Anterior cingulate cortex (tissue), 58 donors: ENCODE results near the gene C17orf78.
A peak's percentile ranks its signal among the peaks of the same experiment; 100 is the strongest.
"Not testable (repeated sequence)": the region's sequence is repeated elsewhere in the genome, so short reads cannot be mapped to it uniquely, and the experiment has no call there.

Source experiments
- DNase-seq, 58 donors: peaks; one replicate each; lab custom pipeline; 2025; lab: John Stamatoyannopoulos, UW

The C17orf78 gene

GRCh38 chr17:37375706-37376105, at the start of gene C17orf78:
Gene C17orf78, plus strand, starts transcription at chr17:37375985. Its CDS starts 108 bp downstream, at chr17:37376093.
- DNase-seq, result no peak

- no peak for DNase-seq
Observed at GRCh38 chr17:37327341-37328090, 48.3 kb upstream of the C17orf78 start.

- DNase-seq, result no peak
Observed at GRCh38 chr17:37338847-37339246, 36.9 kb upstream of the C17orf78 start.

DNA sequence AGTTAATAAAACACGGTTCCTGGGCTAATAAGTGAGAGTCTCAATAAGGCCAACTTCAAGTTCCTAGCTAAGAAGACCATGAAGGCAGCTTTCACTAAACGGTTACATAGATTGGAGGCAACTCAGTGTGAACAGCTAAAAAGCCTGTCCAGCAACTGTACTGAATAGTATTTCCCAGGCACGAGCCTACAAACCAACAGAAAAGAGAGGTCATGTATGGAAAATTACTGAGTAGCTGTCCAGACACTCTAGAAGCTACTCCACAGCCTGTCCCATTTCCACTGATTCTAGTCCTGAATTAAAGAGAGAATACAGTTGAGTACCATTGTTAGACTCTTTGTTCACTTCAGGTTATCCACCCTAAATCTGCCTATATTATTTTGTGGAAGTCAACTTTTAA, 36.5 kb upstream of the C17orf78 start:
- DNase-seq, result no peak

DNA sequence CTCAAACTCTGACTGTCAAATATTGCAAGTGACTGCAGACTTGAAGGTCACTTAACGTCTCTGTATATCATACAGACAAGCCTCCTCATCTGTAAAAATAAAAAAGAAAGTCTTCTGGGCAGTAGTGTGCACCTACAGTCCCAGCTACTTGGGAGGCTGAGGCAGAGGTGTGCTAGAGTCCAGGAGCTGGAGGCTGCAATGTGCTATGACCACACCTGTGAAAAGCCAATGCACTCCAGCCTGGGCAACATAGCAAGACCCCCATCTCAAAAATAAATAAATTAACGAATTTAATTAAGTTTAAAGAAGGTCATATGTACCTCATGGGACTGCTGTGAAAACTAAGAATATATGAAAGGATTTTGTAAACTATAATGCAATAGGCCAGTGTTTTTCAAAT, 35.0 kb upstream of the C17orf78 start:
- DNase-seq, result no peak

GRCh38 chr17:37342589-37342988, 33.2 kb upstream of the C17orf78 start:
- DNase-seq, result no peak

DNA sequence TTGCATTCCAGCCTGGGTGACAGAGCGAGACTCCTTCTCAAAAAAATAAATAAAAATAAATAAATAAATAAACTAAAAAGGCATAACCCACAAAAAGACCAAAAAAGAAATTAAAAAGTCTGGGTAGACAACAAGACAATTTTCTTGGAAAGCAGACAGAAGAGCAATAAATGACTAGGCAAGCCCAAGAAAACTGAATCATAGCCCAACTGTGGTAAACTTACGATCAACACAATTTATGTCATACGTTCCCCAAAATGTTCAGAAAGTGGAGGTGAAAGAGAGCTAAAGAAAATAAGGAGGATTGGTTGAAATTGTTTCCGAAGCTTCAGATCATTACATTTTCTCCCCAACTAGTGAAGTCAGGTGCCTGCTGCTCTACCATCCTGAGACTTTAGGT, 31.3 kb upstream of the C17orf78 start:
- no peak for DNase-seq

GRCh38 chr17:37346863-37347402, 28.9 kb upstream of the C17orf78 start:
- DNase-seq, result not testable (repeated sequence)

DNA sequence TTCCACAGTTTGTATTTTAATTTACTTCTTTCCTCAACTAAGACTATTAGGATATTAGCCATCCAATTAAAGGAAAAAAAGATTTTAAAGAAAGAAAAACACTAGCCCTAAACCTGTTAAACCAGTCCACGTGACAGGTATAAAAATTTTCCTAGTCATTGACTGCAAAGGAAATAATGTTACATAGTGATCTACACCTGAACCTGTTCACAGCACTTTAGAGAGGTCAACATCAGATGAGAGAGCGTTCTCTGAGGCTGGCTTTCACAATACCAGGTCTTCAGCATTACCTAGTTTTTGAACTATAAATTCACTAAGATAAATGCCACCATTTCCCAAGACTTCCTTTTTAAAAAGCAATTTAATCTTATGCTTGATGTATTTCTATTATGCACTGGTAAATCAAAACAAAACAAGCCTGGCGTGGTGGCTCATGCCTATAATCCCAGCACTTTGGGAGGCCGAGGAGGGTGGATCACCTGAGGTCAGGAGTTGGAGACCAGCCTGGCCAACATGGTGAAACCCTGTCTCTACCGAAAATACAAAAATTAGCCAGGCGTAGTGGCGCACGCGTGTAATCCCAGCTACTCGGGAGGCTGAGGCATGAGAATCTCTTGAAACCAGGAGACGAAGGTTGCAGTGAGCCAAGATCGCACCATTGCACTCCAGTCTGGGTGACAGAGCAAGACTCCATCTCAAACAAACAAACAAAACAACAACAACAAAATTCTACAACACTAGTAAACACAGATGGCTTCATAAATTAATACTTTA, 18.8 kb upstream of the C17orf78 start:
- not testable (repeated sequence) for DNase-seq

DNA sequence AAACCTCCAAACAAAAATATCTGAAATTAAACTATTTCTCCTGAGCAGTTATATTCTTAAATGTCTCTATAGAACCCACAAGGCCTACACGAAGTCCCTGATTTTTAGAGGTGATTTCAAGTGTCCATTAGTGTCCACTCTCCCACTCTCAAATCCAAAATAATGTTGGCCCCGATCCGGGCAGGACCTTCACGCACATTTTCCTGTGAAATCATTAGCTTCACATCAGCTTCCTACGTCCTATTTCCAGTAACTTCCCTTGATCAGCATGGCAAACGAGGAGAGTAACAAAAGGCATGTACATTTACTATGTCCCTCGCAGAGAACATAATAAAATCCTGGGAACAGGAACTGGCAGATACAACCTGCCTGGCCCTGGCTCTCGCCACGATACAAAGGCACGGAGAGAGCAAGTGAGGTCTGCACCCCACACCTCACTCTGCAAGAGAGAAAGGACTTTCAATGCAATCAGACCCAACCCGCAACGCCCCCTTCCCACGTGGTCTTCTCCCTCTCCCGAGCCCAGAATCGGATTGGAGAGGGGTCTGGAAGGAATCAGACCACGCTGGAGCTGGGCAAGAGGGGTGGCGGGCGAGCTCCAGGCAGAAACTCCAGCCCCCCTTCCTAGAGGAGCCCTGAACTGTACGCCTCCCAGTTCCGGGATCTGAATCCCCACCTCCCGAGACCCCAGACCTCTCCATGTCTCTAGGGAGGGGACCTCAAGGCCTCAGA, 17.5 kb upstream of the C17orf78 start:
- peak in 55 of 58 donors; percentile 11 to 72 (median 58) for DNase-seq

- peak; percentile 41 to 96 (median 92) for DNase-seq
Observed at GRCh38 chr17:37358830-37359681, 16.7 kb upstream of the C17orf78 start.

GRCh38 chr17:37359682-37360188, 16.1 kb upstream of the C17orf78 start:
- DNase-seq, result peak in 16 of 58 donors; percentile 30 to 83 (median 43)

DNA sequence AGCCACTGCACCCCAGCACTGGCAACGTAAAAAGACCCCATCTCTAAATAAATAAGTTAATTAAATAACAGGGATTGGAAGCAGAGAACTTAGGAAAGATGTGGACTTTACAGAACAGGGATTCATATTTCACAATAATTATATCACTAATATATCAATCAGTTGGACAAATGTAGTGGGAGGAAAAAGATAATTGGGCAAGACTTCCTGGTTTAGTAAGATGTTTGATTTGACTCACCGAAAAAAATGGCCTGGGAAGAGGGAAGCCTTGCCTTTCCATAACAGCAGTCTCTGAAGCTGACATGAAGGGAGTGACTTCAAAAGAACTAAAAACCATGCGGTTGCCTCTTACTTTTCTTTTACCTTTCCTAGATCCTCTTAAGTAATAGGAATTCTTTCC, 15.2 kb upstream of the C17orf78 start:
- DNase-seq, result no peak

GRCh38 chr17:37361543-37361942, 14.2 kb upstream of the C17orf78 start:
- no peak for DNase-seq

- DNase-seq, result no peak
Observed at GRCh38 chr17:37365589-37365988, 10.2 kb upstream of the C17orf78 start.

- no peak for DNase-seq
Observed at GRCh38 chr17:37368577-37368976, 7.2 kb upstream of the C17orf78 start.

DNA sequence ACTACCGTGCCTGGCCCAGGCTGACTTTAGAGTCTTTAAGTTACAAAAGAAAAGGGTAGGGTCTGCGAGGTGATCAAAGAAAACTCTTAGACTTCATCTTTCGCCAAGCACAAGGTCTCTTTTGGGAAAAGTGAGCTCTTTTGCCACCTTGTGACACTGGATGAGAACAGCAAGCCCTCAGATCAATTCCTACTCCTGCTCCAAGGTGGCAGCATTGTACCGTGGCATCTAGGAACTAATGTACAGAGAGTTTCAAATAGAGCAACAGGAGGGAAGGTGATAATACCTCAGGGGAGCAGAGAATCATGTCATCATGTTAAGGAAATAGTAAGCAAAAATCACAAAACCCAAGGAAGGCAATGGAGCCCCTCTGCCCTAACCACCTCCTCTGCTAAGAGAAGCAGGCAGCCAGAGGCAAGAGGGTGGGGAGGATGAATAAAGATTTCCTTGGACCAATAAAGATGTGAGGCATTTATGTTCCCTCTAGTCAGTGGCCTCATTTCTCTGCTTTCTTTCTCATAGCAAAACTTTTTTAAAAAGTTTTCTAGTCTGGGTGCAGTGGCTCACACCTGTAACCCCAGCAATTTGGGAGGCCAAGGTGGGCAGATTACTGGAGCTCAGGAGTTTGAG, 2.1 kb upstream of the C17orf78 start:
- peak in 50 of 58 donors; percentile 0 to 72 (median 32) for DNase-seq

DNA sequence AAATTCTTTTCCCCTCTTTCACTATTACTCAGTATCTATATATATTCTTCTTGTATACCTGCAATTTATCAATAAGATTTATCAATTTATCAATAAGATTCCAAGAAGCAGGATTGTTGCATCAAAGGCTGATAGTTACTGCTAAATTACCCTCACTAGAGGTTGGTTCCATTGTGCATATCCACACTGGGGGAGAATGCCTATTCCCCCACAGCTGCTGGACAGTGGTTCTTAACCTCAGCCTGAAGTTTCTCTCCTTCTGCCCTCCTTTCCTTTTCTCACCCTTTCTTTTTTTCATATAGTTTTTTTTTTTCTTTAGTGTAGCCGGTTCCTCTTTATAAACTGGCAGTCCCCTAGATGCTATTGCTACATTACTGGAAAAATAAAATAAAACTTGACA, 6.3 kb downstream of the C17orf78 start:
- DNase-seq, result no peak

DNA sequence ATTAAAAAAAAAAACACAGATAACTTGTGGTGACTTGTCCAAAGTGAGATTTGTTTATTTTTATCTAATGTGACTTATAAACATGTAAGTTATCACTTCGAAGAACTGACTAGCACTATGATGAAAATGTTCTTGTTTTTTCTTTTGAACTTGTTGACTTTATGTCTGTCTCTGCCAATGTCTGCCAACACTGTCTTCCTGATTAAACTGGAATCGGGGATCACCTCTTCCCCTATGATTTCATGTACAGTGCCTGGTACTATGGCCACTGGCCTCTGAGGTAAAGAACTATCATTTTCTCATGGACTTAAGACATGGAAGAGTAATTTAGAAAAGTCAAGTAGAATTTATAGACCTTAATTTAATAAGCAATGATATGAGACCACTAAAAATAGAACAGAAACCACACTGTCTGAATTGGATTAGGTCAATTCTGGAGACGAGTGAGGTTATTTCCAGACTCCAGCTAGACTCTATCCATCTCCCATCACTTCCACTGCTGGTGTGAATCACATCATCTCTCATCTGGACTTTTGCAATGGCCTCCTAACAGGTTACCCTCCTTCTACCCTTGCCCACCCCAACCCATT, 8.9 kb downstream of the C17orf78 start:
- DNase-seq, result no peak
